Choroid plexus epithelial cell (primary cell): ENCODE results near the gene ZNF467.

Source experiments
- DNase-seq: peaks from one replicate; pipeline ENCODE4 v3.0.0-alpha.2; 2010; ENCODE audit warnings: low read depth
- H3K4me3 ChIP-seq: 2 replicates; pipeline ENCODE4 v1.5.1; 2011; ENCODE audit warnings: low read depth, mild to moderate bottlenecking, control low read depth, low read length, moderate library complexity
- CTCF ChIP-seq: conservative IDR thresholded peaks from 2 replicates; pipeline ENCODE4 v1.5.1; 2011; ENCODE audit warnings: low read depth, mild to moderate bottlenecking, control low read depth, inconsistent platforms, low read length, moderate library complexity

ZNF467 gene

GRCh38 chr7:149766135-149766675, 7.2 kb downstream of the ZNF467 start:
- no peak overlapping the region for H3K4me3 ChIP-seq
- no peak for DNase-seq
- no peak for TF ChIP-seq CTCF

- TF ChIP-seq CTCF, result no peak
- no peak overlapping the region for H3K4me3 ChIP-seq
- no peak for DNase-seq
Observed at GRCh38 chr7:149765399-149766121, 7.8 kb downstream of the ZNF467 start.

- TF ChIP-seq CTCF, result no peak
- DNase-seq, result no peak
- no peak overlapping the region for H3K4me3 ChIP-seq
Observed at GRCh38 chr7:149764481-149765398, 8.6 kb downstream of the ZNF467 start.

GRCh38 chr7:149763563-149764240, 9.7 kb downstream of the ZNF467 start:
- no peak overlapping the region for H3K4me3 ChIP-seq
- no peak for DNase-seq
- TF ChIP-seq CTCF, result no peak

GRCh38 chr7:149762610-149763009, 10.8 kb downstream of the ZNF467 start:
- no peak overlapping the region for H3K4me3 ChIP-seq
- no peak for DNase-seq
- no peak for TF ChIP-seq CTCF

GRCh38 chr7:149762089-149762488, 11.3 kb downstream of the ZNF467 start:
- TF ChIP-seq CTCF, result no peak
- DNase-seq, result no peak
- no peak overlapping the region for H3K4me3 ChIP-seq
